ENCODE measurements around the gene GUCA2B. TPM values are rescaled to one million over a fixed set of nuclear protein-coding genes. Genes with fewer than 3 reads are reported as not detected.

The GUCA2B gene
- total RNA-seq, 1 experiment from 2014 or later, result 0.75 TPM

GRCh38 chr1:42152119-42152518, 1.1 kb upstream of the GUCA2B start:
- H3K4me3 Mint-ChIP-seq (ENCODE audit: unreplicated experiment), result no peak overlapping the region
- Histone ChIP-seq H3K9me3 (no peaks in the 10 kb centered on the region), H3K27me3 (replicated peaks; ENCODE audit: control insufficient read depth, insufficient read depth, low read length) (no peaks in the 10 kb centered on the region), H3K4me1 (peaks cover 17% of the 10 kb centered on the region), H3K36me3 (ENCODE audit: control insufficient read depth, insufficient read depth, low read length) (no peaks in the 10 kb centered on the region; the same call in 1 of the 2 replicates), H3K4me3 (ENCODE audit: low read depth, low read length) (no peak overlapping the region)
- ChIA-PET CTCF (interaction anchor here (0.9 kb wide), 1 partner anchor 21 kb away, joined by 3 read pairs; no protein-coding TSS in a partner anchor), POLR2A (no interaction called here)
- intact Hi-C loops (cut with micrococcal nuclease; ENCODE audit: unreplicated experiment), result no loop called here
- no peaks in the 10 kb centered on the region for H3K9me3 Mint-ChIP-seq (ENCODE audit: unreplicated experiment)
- H3K27ac Mint-ChIP-seq (ENCODE audit: unreplicated experiment), result no peak overlapping the region
- DNase-seq, result no peak
- peaks cover 3% of the 10 kb centered on the region for H3K27me3 Mint-ChIP-seq (ENCODE audit: insufficient read depth, unreplicated experiment)
- no TSS peak for BruUV-seq (replicated peaks)
- no peak for TF ChIP-seq CTCF (IDR thresholded peaks at IDR 0.05; ENCODE audit: insufficient read depth in 1 of 2, low read depth in 1 of 2, low read length in 1 of 2, severe bottlenecking in 1 of 2, unreplicated experiment in 1 of 2)
- no peaks in the 10 kb centered on the region for H3K4me1 Mint-ChIP-seq (ENCODE audit: low read depth, unreplicated experiment)
- H3K36me3 Mint-ChIP-seq (ENCODE audit: insufficient read depth, unreplicated experiment), result no peaks in the 10 kb centered on the region

GRCh38 chr1:42153624-42154023, 414 bp downstream of the GUCA2B start:
- no peaks in the 10 kb centered on the region for H3K27me3 ChIP-seq (replicated peaks; ENCODE audit: control insufficient read depth, insufficient read depth, low read length)
- H3K9me3 Mint-ChIP-seq (ENCODE audit: unreplicated experiment), result no peaks in the 10 kb centered on the region
- ChIA-PET POLR2A (no interaction called here), CTCF (no interaction called here)
- intact Hi-C loops (cut with micrococcal nuclease; ENCODE audit: unreplicated experiment), result no loop called here
- peaks cover 3% of the 10 kb centered on the region for H3K27me3 Mint-ChIP-seq (ENCODE audit: insufficient read depth, unreplicated experiment)
- peaks cover 15% of the 10 kb centered on the region for H3K4me1 ChIP-seq
- no TSS peak for BruUV-seq (replicated peaks)
- H3K4me3 Mint-ChIP-seq (ENCODE audit: unreplicated experiment), result no peak overlapping the region
- no peak overlapping the region for H3K27ac Mint-ChIP-seq (ENCODE audit: unreplicated experiment)
- no peaks in the 10 kb centered on the region for H3K9me3 ChIP-seq
- no peaks in the 10 kb centered on the region for H3K36me3 ChIP-seq (ENCODE audit: control insufficient read depth, insufficient read depth, low read length)
- no peak for TF ChIP-seq CTCF (IDR thresholded peaks at IDR 0.05; ENCODE audit: insufficient read depth in 1 of 2, low read depth in 1 of 2, low read length in 1 of 2, severe bottlenecking in 1 of 2, unreplicated experiment in 1 of 2)
- peaks cover 6% of the 10 kb centered on the region for H3K36me3 Mint-ChIP-seq (ENCODE audit: insufficient read depth, unreplicated experiment)
- H3K4me3 ChIP-seq (ENCODE audit: low read depth, low read length), result no peak overlapping the region
- no peaks in the 10 kb centered on the region for H3K4me1 Mint-ChIP-seq (ENCODE audit: low read depth, unreplicated experiment)
- DNase-seq, result no peak

GRCh38 chr1:42154685-42155084, 1.5 kb downstream of the GUCA2B start:
- intact Hi-C loops (cut with micrococcal nuclease; ENCODE audit: unreplicated experiment), result no loop called here
- no peak for TF ChIP-seq CTCF (IDR thresholded peaks at IDR 0.05; ENCODE audit: insufficient read depth in 1 of 2, low read depth in 1 of 2, low read length in 1 of 2, severe bottlenecking in 1 of 2, unreplicated experiment in 1 of 2)
- H3K4me3 Mint-ChIP-seq (ENCODE audit: unreplicated experiment), result no peak overlapping the region
- H3K36me3 Mint-ChIP-seq (ENCODE audit: insufficient read depth, unreplicated experiment), result peaks cover 6% of the 10 kb centered on the region
- DNase-seq, result no peak
- Histone ChIP-seq H3K4me1 (peaks cover 15% of the 10 kb centered on the region), H3K36me3 (ENCODE audit: control insufficient read depth, insufficient read depth, low read length) (no peaks in the 10 kb centered on the region), H3K27me3 (replicated peaks; ENCODE audit: control insufficient read depth, insufficient read depth, low read length) (no peaks in the 10 kb centered on the region), H3K4me3 (ENCODE audit: low read depth, low read length) (no peak overlapping the region), H3K9me3 (no peaks in the 10 kb centered on the region)
- no peaks in the 10 kb centered on the region for H3K9me3 Mint-ChIP-seq (ENCODE audit: unreplicated experiment)
- ChIA-PET CTCF (no interaction called here), POLR2A (no interaction called here)
- BruUV-seq (replicated peaks), result no TSS peak
- peaks cover 3% of the 10 kb centered on the region for H3K27me3 Mint-ChIP-seq (ENCODE audit: insufficient read depth, unreplicated experiment)
- peaks cover 5% of the 10 kb centered on the region for H3K4me1 Mint-ChIP-seq (ENCODE audit: low read depth, unreplicated experiment)
- H3K27ac Mint-ChIP-seq (ENCODE audit: unreplicated experiment), result no peak overlapping the region

All from Caco-2 (cell line).